Measurements from ENCODE around the gene ACTA2.

ACTA2 gene

DNA sequence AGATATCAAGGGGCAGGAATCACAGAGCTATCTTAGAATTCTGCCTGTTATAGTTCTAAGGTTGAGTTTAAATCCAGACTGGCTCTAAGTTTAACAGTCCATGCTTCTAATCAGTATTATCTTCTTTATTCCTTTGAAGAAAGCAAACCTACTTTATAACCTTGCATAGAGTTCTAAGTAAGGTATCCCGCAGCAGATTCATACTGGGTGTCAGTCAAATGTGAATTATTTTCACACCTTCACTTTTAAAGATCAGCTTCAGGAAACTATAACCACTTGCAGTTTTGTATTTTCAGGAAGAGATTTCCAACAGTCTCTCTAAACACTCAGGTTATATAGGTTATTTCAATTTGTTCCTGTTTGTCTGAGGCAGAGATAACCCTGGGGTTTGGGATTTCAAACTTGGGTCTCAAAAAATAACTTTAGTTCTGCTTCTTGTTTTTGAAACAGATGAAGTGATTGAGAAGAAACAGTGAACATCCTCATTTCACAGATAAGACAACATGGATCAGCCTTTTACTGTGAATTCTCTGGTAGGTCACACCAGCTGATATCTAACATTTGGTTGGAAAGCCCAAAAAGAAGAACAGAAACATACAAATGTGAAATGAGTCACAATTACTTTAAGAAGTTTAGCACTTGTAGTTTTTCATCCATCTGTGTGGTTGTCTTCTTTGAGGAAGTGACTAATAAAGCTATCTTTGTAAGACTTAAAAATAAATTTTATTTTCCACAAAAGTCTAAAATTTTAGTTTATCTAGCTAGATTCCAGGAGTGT lies 51.2 kb downstream of the ACTA2 start:
- CTCF ChIA-PET, result interaction anchor here (0.7 kb wide), 1 partner anchor 33 kb away, joined by 3 read pairs; no protein-coding TSS in a partner anchor
- no peak for DNase-seq (ENCODE audit: extremely low spot score)
- POLR2A ChIA-PET, result no interaction called here
- TF ChIP-seq NFRKB (IDR thresholded peaks at IDR 0.05) (no peak), LEF1 (IDR thresholded peaks at IDR 0.05; ENCODE audit: borderline replicate concordance) (no peak), ARNT (IDR thresholded peaks at IDR 0.05) (no peak), BHLHE40 (IDR thresholded peaks at IDR 0.05; ENCODE audit: borderline replicate concordance) (no peak), FOXK2 (IDR thresholded peaks at IDR 0.05) (no peak), FOXM1 (IDR thresholded peaks at IDR 0.05; ENCODE audit: borderline replicate concordance) (no peak), L3MBTL2 (conservative IDR thresholded peaks at IDR 0.05) (no peak), ZNF384 (IDR thresholded peaks at IDR 0.05) (no peak), HDGF (IDR thresholded peaks at IDR 0.05; ENCODE audit: borderline replicate concordance) (no peak)

DNA sequence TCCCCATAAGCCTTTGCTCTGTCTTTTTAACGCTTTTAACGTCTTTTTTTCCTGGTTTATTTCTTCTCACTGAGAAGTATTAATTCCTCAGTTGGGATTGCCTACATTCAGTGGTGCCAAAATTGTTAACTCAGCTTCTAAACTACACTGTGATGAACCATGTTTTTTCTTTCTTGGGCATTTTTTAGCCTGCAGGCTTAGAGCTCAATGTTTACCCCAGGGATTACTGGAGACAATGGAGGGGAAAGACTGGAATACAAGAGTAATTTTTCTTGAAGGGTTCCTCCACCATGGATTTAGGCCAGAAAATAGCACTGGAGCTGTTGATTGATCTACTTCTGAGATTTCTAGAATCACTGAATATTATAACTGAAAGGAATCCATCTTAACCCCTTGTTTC lies 52.7 kb downstream of the ACTA2 start:
- no peak for TF ChIP-seq NFRKB (IDR thresholded peaks at IDR 0.05)
- no peak for TF ChIP-seq FOXK2 (IDR thresholded peaks at IDR 0.05)
- TF ChIP-seq HDGF (IDR thresholded peaks at IDR 0.05; ENCODE audit: borderline replicate concordance), result no peak
- TF ChIP-seq FOXM1 (IDR thresholded peaks at IDR 0.05; ENCODE audit: borderline replicate concordance), result no peak
- POLR2A ChIA-PET, result no interaction called here
- CTCF ChIA-PET, result interaction anchor here (0.6 kb wide), 1 partner anchor 354 kb away, joined by 6 read pairs; no protein-coding TSS in a partner anchor
- DNase-seq (ENCODE audit: extremely low spot score), result no peak

DNA sequence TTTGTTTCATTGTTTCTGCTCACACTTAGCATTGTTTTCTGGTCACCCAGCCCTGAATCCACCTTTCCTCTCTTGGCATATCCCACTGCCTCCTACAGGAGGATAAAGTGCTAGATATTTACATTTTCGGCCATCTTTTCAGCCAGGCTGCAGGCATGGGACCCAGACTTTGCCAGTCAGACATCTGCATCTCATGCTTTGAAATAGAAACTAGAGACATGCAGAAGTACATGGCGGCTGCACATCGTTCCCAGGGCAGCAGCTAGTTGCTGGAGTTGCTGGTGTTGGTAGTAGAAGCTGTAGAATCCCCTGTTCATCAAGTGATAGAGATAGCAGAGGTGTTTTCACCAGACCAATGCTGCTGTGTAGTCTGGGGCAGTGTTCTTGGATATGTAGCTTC lies 53.8 kb downstream of the ACTA2 start:
- POLR2A ChIA-PET, result no interaction called here
- TF ChIP-seq FOXA1 (IDR thresholded peaks at IDR 0.05) (no peak), LEF1 (IDR thresholded peaks at IDR 0.05; ENCODE audit: borderline replicate concordance) (no peak), HDGF (IDR thresholded peaks at IDR 0.05; ENCODE audit: borderline replicate concordance) (no peak), SP1 (IDR thresholded peaks at IDR 0.05) (no peak), ARNT (IDR thresholded peaks at IDR 0.05) (no peak), FOXM1 (IDR thresholded peaks at IDR 0.05; ENCODE audit: borderline replicate concordance) (no peak), NFRKB (IDR thresholded peaks at IDR 0.05) (no peak), ZNF384 (IDR thresholded peaks at IDR 0.05) (no peak), TARDBP (IDR thresholded peaks at IDR 0.05) (no peak), SUZ12 (IDR thresholded peaks at IDR 0.05) (no peak), L3MBTL2 (conservative IDR thresholded peaks at IDR 0.05) (no peak), BHLHE40 (IDR thresholded peaks at IDR 0.05; ENCODE audit: borderline replicate concordance) (no peak)
- DNase-seq (ENCODE audit: extremely low spot score), result no peak
- CTCF ChIA-PET, result no interaction called here

DNA sequence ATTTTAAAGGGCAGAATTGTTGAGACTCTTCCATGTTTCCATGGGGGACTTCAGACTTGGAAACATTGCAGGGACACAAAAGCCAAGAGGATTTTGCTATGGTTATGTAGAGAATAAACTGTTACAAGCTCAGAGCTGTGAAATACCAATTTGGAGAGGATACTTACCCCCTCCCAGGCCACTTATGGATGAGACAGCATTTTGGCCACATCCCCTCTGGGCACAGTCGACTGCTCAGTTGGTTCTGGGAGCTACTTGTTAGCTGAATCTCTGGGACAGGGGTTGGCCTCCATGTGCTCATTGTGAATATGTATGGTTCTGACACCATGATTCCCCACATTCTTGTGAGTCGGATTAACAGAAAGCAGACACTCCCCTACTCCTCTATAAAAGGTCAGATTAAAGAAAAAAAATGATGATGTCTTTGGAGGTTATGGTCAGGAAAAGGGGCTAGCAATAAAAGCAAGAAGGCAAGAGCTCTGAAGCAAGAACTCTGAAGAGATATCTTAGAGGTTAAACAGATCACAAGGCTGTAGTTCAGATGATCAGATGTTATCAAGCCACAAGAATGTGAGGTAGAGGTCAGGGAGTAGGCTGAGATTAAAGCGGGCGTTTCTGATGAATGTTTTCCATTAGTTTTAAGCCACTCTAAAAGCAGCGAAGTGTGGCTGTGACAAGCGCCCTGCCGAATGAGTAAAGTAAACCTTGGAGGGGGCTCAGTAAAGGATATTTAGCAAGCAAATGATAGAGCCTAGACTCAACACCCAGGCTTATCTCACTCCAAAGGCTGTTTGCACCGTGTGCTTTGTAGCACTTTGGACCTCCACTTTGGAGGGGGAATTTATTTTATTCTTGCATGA lies 55.3 kb downstream of the ACTA2 start:
- TF ChIP-seq ELF4 (IDR thresholded peaks at IDR 0.05) (no peak), LEF1 (IDR thresholded peaks at IDR 0.05; ENCODE audit: borderline replicate concordance) (no peak), ARNT (IDR thresholded peaks at IDR 0.05) (no peak), FOXA1 (IDR thresholded peaks at IDR 0.05) (no peak), TARDBP (IDR thresholded peaks at IDR 0.05) (no peak), ZNF384 (IDR thresholded peaks at IDR 0.05) (no peak), FOXM1 (IDR thresholded peaks at IDR 0.05; ENCODE audit: borderline replicate concordance) (no peak), FOXK2 (IDR thresholded peaks at IDR 0.05) (no peak), BHLHE40 (IDR thresholded peaks at IDR 0.05; ENCODE audit: borderline replicate concordance) (no peak), CTBP1 (IDR thresholded peaks at IDR 0.05; ENCODE audit: borderline replicate concordance) (no peak), SUZ12 (IDR thresholded peaks at IDR 0.05) (no peak), L3MBTL2 (conservative IDR thresholded peaks at IDR 0.05) (no peak), NFRKB (IDR thresholded peaks at IDR 0.05) (no peak)
- TF ChIP-seq, protein P1, sequence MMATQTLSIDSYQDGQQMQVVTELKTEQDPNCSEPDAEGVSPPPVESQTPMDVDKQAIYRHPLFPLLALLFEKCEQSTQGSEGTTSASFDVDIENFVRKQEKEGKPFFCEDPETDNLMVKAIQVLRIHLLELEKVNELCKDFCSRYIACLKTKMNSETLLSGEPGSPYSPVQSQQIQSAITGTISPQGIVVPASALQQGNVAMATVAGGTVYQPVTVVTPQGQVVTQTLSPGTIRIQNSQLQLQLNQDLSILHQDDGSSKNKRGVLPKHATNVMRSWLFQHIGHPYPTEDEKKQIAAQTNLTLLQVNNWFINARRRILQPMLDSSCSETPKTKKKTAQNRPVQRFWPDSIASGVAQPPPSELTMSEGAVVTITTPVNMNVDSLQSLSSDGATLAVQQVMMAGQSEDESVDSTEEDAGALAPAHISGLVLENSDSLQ (IDR thresholded peaks at IDR 0.05), result no peak
- no peak for DNase-seq (ENCODE audit: extremely low spot score)
- POLR2A ChIA-PET, result no interaction called here
- CTCF ChIA-PET, result no interaction called here

DNA sequence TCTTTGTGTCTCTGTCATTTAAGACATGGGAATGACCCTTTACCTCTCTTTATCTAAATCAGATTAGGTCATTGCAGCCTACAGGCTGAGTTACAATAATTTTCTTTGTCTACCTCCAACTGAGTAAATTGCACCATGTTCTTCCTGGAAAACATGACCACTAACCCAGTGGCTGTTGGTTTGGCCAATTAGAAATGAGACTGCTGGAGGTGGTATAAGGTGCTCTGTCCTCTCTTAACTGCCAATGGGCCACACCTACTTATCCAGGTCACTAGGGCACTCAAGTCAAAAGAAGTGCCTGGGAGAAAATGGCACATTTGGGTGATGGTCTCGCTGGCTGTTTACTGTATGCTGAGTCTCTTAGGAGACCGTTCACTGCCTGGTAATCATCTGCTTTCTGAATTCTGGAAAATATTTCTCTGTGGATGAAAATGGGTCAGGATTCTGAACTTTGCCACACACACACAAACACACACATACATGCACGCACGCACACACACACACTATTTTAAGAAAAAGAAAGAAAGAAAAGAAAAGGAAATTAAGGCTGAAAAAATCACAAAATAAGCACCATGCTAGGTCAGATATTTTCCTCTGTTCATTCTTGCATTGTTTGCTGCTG lies 56.1 kb downstream of the ACTA2 start:
- TF ChIP-seq TARDBP (IDR thresholded peaks at IDR 0.05), result no peak
- no peak for TF ChIP-seq SUZ12 (IDR thresholded peaks at IDR 0.05)
- no peak for TF ChIP-seq NFRKB (IDR thresholded peaks at IDR 0.05)
- no peak for TF ChIP-seq ARNT (IDR thresholded peaks at IDR 0.05)
- no peak for TF ChIP-seq CTBP1 (IDR thresholded peaks at IDR 0.05; ENCODE audit: borderline replicate concordance)
- no peak for TF ChIP-seq FOXA1 (IDR thresholded peaks at IDR 0.05)
- TF ChIP-seq LEF1 (IDR thresholded peaks at IDR 0.05; ENCODE audit: borderline replicate concordance), result no peak
- TF ChIP-seq, protein P1 (IDR thresholded peaks at IDR 0.05), result no peak
- no peak for TF ChIP-seq ELF4 (IDR thresholded peaks at IDR 0.05)
- no peak for TF ChIP-seq SP1 (IDR thresholded peaks at IDR 0.05)
- TF ChIP-seq FOXM1 (IDR thresholded peaks at IDR 0.05; ENCODE audit: borderline replicate concordance), result no peak
- no peak for TF ChIP-seq HDGF (IDR thresholded peaks at IDR 0.05; ENCODE audit: borderline replicate concordance)
- no peak for TF ChIP-seq ZNF384 (IDR thresholded peaks at IDR 0.05)
- ChIA-PET POLR2A (no interaction called here), CTCF (interaction anchor here (1.3 kb wide), 1 partner anchor 12 kb away, joined by 3 read pairs; no protein-coding TSS in a partner anchor)
- no peak for DNase-seq (ENCODE audit: extremely low spot score)

DNA sequence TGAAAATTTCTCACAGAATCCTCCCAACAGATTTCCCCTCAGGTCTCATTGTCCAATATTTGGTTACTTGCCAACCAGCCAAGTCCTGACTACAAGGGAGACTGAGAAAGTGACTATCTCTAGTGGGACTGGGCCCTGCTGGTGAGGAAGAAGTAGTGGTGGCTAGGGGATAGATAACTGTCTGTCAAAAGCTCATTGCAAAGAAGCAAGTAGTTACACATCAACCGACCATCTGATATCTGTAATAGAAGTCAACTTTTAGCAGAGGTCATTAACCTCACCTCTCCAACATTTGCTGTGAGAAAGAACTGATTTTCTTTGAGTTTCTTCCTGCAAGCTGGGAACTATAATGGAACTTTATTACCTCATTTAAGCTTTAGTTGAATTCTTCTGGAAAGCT lies 57.3 kb downstream of the ACTA2 start:
- ChIA-PET CTCF (interaction anchor here (0.8 to 1.3 kb wide), 3 partner anchors 10 to 39 kb away, joined by 3 to 4 read pairs (median 4); no protein-coding TSS in a partner anchor), POLR2A (interaction anchor here (1.5 kb wide), 1 partner anchor 15 kb away, joined by 3 read pairs; the partner anchor contains the start of gene STAMBPL1)
- DNase-seq (ENCODE audit: extremely low spot score), result no peak
- TF ChIP-seq BHLHE40 (IDR thresholded peaks at IDR 0.05; ENCODE audit: borderline replicate concordance) (no peak), SUZ12 (IDR thresholded peaks at IDR 0.05) (no peak), TARDBP (IDR thresholded peaks at IDR 0.05) (no peak), ELF4 (IDR thresholded peaks at IDR 0.05) (no peak), CTBP1 (IDR thresholded peaks at IDR 0.05; ENCODE audit: borderline replicate concordance) (no peak), FOXA1 (IDR thresholded peaks at IDR 0.05) (no peak), ZNF384 (IDR thresholded peaks at IDR 0.05) (no peak), HDGF (IDR thresholded peaks at IDR 0.05; ENCODE audit: borderline replicate concordance) (no peak), FOXM1 (IDR thresholded peaks at IDR 0.05; ENCODE audit: borderline replicate concordance) (no peak)
- TF ChIP-seq, protein P1 (IDR thresholded peaks at IDR 0.05), result no peak

Measured in HEK293T (cell line).